RPMI7951 (cell line): ENCODE measurements around the gene MND1. TPM values are rescaled to one million over a fixed set of nuclear protein-coding genes. Genes with fewer than 3 reads are reported as not detected.

ENCODE experiments used
- DNase-seq: peaks from one replicate; pipeline ENCODE4 v3.0.0-alpha.2; 2012; ENCODE audit warnings: low read depth
- total RNA-seq: library from RNA; depleted of rRNA; stranded (reverse); fragments of >200 nt; shearing (Covaris generic); gene quantifications from 2 replicates; pipeline ENCODE4 v1.2.3, GENCODE V29; 2014; rRNA removed

The MND1 gene
- total RNA-seq, result 27.2 and 36.0 TPM in 2 replicates

- DNase-seq, result peak; percentile 79
Observed at GRCh38 chr4:153344131-153345011, at the start of gene MND1. TSS of gene MND1 (plus strand) at chr4:153344688. CDS start at chr4:153344738, 50 bp downstream.

DNA sequence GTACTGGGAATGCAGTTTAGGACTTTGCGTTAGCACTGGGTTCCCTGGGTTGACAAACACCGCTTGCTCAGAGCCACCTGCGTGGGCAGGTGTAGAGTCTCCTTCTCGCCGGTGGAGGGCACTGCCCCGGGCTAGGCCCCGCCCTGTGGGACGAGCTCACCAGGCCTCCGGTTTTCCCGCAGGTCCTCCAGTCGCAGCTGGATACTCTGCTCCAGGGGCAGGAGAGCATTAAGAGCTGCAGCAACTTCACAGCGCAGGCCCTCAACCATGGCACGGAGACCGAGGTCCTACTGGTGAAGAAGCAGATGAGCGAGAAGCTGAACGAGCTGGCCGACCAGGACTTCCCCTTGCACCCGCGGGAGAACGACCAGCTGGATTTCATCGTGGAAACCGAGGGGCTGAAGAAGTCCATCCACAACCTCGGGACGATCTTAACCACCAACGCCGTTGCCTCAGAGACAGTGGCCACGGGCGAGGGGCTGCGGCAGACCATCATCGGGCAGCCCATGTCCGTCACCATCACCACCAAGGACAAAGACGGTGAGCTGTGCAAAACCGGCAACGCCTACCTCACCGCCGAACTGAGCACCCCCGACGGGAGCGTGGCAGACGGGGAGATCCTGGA lies 49.2 kb upstream of the MND1 start:
- no peak for DNase-seq

- DNase-seq, result no peak
Observed at GRCh38 chr4:153296040-153296823, 48.3 kb upstream of the MND1 start.

DNA sequence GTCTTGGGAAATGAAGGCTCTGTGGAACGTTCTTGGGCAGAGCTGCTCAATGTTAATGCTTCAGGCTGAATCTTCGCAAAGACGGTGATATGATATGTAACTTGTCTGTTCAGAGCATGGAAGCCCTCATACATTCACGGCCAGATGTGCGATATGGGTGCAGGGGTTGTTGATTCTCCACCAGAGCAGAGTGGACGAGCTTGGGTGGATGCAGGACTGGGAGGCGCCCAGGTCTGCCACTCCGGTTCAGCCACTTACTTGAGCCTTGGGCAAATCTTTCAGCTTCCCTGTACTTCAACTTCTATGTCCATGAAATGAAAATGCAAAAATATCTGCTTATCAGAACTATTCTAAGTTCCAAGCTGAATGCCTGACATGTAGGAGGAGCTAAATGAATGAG lies 47.4 kb upstream of the MND1 start:
- DNase-seq, result no peak

DNA sequence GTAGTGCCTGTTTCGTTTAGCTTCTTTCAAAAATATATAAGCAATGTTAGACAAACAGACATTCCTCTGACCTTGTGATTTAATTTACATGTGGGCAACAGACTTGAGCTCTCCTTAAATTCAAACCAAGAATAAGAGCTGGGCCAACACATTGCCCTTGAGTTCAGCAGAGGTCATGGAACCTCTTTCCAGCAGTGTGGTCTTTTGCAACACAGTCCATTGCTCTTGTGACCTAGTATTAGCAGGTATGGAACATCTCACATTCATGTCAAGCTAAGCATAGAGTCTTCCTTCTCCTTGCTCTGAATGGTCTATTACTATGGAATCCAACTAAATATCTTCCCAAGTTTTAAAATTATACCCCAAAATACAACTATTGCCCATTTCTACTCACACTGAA lies 33.7 kb upstream of the MND1 start:
- DNase-seq, result no peak

DNA sequence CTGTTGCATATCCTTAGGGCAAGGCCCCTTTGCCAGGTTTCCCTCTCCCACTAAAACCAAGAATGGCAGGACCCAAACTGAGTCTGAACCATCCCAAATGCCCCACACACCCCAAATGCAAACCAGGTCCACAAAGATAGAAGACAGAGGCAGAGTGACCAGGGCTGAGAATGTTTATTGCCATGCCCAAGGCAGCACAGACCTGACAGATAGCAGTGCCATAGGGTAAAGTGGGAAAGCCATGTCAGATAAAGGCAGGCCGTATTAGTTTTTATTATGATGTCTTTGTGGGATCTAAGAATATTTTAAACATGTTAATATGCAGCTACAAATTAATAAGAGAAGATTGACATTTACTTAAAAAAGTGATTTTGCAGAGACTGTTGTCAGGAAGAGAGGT lies 29.6 kb upstream of the MND1 start:
- no peak for DNase-seq

DNA sequence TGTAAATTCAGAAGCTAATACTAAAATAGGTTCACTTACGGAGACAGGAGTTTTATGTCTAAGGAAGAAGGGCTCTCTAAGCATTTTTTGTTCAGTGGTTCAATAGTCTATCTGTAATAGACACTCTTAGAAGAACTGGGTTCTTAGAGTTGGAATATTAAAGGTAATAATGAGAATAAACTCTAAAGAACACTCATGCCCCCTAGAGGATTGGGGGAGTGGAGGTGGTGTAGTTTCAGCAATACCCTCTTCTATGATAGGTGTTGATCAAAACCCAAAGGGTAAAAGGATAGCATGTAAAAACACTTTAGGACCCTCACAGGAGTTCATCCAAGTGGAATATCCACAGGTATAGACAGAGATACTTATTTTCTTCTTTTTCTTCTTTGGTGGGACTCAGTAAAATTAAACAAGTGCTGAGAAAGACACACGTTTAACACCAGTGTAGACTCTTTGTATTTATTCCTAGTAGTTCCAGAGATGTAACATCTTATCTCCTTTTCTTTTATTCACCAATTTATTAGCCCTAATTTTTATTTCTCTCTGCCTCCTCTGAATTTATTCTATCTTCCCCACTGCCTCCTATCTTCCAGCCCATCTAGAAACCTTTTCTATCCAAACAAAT lies 25.7 kb upstream of the MND1 start:
- peak; percentile 47 for DNase-seq

DNA sequence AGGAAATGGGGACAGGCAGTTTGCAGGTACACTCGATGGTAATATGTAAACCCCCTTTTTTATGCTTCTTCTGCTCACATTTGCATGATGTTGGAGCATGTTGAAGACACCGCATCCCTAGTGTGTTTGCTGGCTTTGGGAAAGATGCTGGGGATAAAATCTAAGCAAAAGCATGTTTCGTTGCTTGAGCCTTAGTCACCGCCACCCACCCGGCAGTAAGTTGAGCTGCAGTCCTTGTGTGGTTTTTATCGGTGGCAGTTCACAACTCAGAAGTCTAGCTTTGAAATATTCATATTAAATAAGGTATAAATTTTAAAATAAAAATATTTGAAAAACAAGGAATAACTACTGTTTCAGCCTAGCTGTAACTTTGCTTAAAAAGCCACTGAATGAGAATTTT lies 21.7 kb upstream of the MND1 start:
- DNase-seq, result no peak

DNA sequence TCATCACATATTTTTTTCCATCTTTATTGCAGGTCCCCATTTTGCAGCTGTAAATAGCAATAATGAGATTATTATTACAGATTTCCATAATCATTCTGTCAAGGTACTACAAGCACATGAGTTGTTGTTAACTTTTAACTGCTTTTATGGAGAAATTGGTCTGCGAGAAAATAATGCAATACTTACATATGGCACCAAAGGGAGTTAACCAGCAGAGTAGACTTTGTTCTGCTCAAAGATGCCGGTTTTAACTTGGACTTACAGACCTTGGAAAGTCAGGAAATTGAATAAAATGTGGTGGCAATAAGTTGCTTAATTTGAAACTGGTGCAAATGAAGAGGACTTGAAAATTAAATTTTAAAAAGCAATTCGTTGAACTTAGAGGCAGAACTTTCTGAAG lies 20.4 kb upstream of the MND1 start:
- DNase-seq, result no peak

DNA sequence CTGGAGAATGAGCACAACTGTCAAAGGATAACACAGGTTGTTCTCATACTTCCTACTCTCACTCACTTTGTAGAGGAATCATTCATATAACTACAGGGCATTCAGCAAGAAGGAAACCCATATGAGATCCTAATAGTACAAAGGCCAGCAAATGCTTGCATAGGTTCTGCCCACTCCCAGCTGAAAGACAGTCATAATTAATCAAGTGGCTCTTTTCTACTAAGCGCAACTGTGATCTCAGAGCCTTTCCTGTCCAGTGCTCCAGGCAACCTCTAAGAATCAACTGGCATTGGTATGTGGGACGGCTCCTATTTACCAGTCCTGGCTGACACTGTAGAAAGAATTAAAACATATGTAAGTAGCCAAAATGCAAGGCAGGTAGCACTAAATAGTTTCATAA lies 18.9 kb upstream of the MND1 start:
- DNase-seq, result no peak

- DNase-seq, result no peak
Observed at GRCh38 chr4:153326513-153326912, 18.0 kb upstream of the MND1 start.

DNA sequence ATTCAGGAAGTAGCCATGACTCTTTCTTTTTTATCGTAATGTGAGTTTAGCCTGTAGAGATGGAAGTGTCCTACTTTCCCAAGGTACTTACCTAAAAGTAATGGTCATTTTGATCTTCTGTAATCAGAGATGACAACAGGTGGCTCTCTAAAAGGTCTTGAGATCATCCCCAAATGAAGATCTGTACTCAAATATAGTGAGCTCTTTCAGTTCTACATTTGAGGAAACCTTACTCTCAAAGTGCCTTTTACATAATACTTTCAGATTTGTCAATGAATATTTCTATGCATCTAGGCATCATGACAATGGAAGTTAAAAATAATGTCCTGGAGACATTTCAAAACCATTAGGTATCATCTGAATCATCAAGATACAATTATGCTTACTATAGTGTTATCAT lies 17.2 kb upstream of the MND1 start:
- no peak for DNase-seq

GRCh38 chr4:153332936-153333335 lies 11.6 kb upstream of the MND1 start:
- peak; percentile 15 for DNase-seq

DNA sequence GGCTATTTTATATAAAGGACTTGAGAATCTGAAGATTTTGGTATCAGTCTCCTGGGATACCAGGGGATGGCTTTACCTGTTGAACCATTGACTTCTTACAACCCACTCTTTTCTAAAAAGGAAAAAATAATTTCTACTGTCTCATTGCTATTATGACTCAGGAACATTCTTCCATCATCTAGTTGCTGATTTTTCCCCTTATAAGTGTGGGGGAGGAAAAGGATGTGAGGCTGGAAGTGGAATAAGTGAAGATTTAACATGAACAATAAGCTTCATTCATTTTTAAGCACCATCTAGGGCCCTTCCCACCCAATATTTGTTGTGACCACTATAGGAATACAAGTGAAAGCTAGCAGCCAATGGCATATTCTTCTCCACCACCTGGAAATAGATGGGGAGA lies 10.6 kb upstream of the MND1 start:
- DNase-seq, result no peak

DNA sequence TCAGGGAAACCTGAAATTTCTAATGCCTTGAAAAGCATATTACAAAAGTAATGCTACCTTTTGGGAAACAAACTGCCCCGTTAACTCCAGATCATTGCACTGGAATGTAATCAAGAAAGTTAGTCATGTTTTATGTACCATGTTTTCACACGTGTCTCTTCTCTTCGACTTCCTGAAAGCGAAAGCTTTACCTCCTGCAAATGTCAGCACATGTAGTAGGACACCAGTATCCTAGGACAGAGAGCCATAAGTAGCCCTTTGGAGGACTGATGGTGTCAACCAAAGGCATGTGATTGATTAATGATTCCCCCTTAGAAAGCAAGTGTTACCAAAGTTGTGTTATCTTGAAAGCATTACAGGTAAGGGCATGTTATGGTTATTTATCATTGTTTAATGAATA lies 8.8 kb upstream of the MND1 start:
- no peak for DNase-seq

- DNase-seq, result no peak
Observed at GRCh38 chr4:153337686-153338085, 6.8 kb upstream of the MND1 start.

DNA sequence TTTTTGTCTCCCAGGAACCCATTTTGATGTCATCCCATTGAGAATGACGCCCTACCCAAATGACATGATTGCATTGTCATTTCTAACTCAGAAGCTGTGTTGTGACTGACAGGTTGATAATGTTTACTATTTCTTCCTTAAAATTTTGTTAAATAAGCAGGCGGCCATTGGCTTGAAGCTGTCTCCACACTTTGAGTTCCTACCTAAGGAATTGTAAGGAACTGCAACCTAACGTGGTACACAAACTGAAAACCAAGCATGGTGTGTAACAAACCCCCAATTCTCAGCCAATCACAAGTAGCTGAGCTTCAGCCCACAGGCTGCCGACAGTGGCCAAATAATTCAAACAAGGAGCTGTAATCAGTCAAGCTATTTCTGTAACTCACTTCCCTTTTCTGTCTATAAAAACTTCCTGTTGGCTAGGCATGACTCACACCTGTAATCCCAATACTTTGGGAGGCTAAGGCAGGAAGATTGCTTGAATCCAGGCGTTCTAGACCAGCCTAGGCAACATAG lies 2.9 kb upstream of the MND1 start:
- DNase-seq, result peak; percentile 70

- DNase-seq, result no peak
Observed at GRCh38 chr4:153342751-153343552, 1.5 kb upstream of the MND1 start.

- peak; percentile 66 for DNase-seq
Observed at GRCh38 chr4:153345012-153345981, 809 bp downstream of the MND1 start.

GRCh38 chr4:153346031-153346430 lies 1.5 kb downstream of the MND1 start:
- no peak for DNase-seq
